ENCODE results near the gene AP3S2.
A peak's percentile ranks its signal among the peaks of the same experiment; 100 is the strongest.

The AP3S2 gene

GRCh38 chr15:89810837-89811236, 83.0 kb downstream of the AP3S2 start:
- Histone ChIP-seq H3K4me3 (ENCODE audit: low read depth in 1 of 2, low read length in 2 of 2) (no peak overlapping the region), H3K36me3 (ENCODE audit: control insufficient read depth in 1 of 2, insufficient read depth in 2 of 2, low read length in 2 of 2) (no peaks in the 10 kb centered on the region), H3K27ac (ENCODE audit: low read length) (no peak overlapping the region), H3K9me3 (ENCODE audit: control insufficient read depth in 1 of 2, low read length in 2 of 2) (peaks cover 2 to 4% of the 10 kb centered on the region in 2 donors), H3K27me3 (ENCODE audit: low read depth, low read length) (no peaks in the 10 kb centered on the region), H3K4me1 (ENCODE audit: control insufficient read depth in 1 of 2, insufficient read depth in 2 of 2, low read length in 2 of 2) (peaks cover 0 to 10% of the 10 kb centered on the region in 2 donors)

DNA sequence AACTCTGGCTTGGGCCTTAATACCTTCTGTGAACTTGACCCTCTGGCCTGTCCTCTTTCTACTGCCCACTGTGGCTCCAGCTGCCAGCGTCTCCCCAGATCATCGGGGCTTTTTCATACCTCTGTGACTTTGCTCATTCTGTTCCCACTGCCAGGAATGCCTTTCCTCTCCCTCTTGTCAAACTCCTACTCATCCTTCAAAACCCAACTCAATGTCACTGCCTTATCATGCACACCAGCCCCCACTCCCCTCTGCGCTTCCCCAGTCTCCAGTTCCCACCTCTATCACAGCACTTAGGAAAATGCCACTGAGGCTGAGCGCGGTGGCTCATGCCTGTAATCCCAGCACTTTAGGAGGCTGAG, 84.0 kb downstream of the AP3S2 start:
- H3K4me1 ChIP-seq (ENCODE audit: control insufficient read depth in 1 of 2, insufficient read depth in 2 of 2, low read length in 2 of 2) = peaks cover 0 to 6% of the 10 kb centered on the region in 2 donors
- H3K36me3 ChIP-seq (ENCODE audit: control insufficient read depth in 1 of 2, insufficient read depth in 2 of 2, low read length in 2 of 2) = no peaks in the 10 kb centered on the region
- no peak overlapping the region for H3K27ac ChIP-seq (ENCODE audit: low read length)
- H3K27me3 ChIP-seq (ENCODE audit: low read depth, low read length) = no peaks in the 10 kb centered on the region
- no peak overlapping the region for H3K4me3 ChIP-seq (ENCODE audit: low read depth in 1 of 2, low read length in 2 of 2)
- no peaks in the 10 kb centered on the region for H3K9me3 ChIP-seq (ENCODE audit: control insufficient read depth in 1 of 2, low read length in 2 of 2)

GRCh38 chr15:89809093-89809786, 84.6 kb downstream of the AP3S2 start:
- peaks cover 0 to 3% of the 10 kb centered on the region in 2 donors for H3K4me1 ChIP-seq (ENCODE audit: control insufficient read depth in 1 of 2, insufficient read depth in 2 of 2, low read length in 2 of 2)
- no peaks in the 10 kb centered on the region for H3K36me3 ChIP-seq (ENCODE audit: control insufficient read depth in 1 of 2, insufficient read depth in 2 of 2, low read length in 2 of 2)
- H3K27me3 ChIP-seq (ENCODE audit: low read depth, low read length) = no peaks in the 10 kb centered on the region
- H3K4me3 ChIP-seq (ENCODE audit: low read depth in 1 of 2, low read length in 2 of 2) = no peak overlapping the region
- no peak overlapping the region for H3K27ac ChIP-seq (ENCODE audit: low read length)
- no peaks in the 10 kb centered on the region for H3K9me3 ChIP-seq (ENCODE audit: control insufficient read depth in 1 of 2, low read length in 2 of 2)

DNA sequence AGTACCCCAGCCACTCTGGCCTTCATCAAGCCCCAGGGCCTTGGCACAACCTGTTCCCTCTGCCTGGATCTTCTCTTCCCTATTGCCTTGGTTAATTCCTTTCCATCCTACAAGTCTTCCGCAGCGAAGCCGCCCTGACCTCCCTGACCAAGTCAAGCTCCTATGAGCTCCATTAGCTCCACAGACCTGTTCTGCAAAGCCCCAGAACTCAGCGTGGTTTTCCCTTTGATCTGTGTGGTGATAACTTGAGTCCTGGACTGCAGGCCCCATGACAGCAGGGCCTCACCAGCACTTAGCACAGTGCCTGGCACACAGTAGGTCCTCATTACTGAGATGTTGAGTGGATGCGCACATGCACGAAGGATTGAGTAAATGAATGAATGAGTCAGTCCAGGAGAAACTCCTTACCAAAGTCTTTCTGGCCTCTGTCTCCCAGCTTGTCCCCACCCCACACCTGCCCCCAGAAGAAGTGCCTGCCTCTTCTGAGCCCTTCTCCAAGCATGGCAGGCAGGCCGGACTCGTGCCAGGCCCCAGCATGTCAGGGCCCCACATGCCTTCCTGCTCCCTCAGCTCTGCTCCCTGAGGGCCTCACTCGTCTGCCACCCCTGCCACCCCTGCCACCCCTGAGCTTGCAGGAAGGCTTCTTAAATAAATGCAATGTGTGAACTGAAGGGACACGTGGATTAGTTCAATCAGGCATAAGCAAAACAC, 85.5 kb downstream of the AP3S2 start:
- H3K9me3 ChIP-seq (ENCODE audit: control insufficient read depth in 1 of 2, low read length in 2 of 2) = no peaks in the 10 kb centered on the region
- H3K4me1 ChIP-seq (ENCODE audit: control insufficient read depth in 1 of 2, insufficient read depth in 2 of 2, low read length in 2 of 2) = no peaks in the 10 kb centered on the region
- H3K27me3 ChIP-seq (ENCODE audit: low read depth, low read length) = no peaks in the 10 kb centered on the region
- H3K27ac ChIP-seq (ENCODE audit: low read length) = no peak overlapping the region
- no peak overlapping the region for H3K4me3 ChIP-seq (ENCODE audit: low read depth in 1 of 2, low read length in 2 of 2)
- H3K36me3 ChIP-seq (ENCODE audit: control insufficient read depth in 1 of 2, insufficient read depth in 2 of 2, low read length in 2 of 2) = no peaks in the 10 kb centered on the region

DNA sequence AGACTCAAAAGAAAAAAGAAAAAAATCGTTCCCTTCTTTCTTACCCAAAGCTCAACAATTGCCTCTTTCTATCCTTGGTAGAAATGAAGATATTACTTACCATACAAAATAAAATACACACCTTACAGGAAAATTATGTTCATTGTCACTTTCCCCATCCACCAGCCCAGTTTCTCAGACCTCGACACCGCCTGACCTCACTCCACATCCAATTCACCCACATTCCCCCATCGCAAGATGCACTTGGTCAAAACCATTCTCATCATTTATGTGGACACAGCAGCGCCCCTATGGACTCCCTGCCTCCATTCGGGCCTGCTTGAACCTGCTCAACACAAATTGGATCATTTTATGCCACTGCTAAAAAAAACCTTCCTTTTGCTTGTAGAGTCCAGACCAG, 86.1 kb downstream of the AP3S2 start:
- H3K27ac ChIP-seq (ENCODE audit: low read length) = no peak overlapping the region

DNA sequence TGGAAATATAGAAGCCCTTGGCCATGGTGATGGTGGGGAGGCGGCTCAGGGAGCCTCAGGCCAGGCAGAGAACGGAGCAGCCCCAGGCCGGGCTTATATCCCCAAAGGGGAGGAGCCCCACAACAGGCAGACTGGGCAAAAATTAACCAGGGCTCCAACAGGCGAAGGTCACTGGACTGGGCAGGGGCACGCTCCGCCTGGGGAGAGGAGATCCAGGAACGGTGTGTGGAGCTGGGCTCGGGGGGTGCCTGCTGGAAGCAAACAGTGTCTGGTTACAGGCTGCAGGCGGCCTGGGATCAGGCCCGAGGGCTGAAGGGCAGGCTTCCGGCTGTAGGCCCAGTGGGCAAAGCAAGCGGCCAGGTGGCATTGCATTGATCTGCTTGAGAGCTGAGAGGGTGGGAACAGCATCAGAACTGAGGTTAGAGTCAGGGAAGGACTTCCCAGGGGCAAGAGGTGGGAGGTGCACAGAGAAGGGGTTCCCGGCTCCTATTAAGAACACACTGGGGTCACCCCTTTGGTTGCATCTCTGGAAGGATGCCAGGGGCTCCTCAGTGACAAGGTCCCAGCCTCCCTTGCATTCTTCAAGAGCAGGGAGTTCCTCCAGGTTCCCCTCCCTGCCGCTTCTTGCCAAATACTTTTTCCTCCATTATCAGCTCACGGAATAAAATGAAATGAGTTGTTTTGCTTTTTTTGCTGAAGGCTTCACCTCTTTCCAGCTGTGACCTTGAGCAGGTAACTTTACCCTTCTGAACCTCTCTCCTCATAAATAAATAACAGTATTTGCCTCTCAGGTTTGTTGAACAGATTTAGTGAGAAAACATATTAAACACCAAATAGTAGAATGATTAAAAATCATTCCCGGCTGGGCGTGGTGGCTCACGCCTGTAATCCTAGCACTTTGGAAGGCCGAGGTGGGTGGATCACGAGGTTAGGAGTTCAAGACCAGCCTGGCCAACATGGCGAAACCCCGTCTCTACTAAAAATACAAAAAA, 86.9 kb downstream of the AP3S2 start:
- Histone ChIP-seq H3K4me3 (ENCODE audit: low read depth in 1 of 2, low read length in 2 of 2) (no peak overlapping the region), H3K27me3 (ENCODE audit: low read depth, low read length) (no peaks in the 10 kb centered on the region)

More for the DNA sequence above, 86.1 kb downstream of the AP3S2 start:
- H3K4me1 ChIP-seq (ENCODE audit: control insufficient read depth in 1 of 2, insufficient read depth in 2 of 2, low read length in 2 of 2) = no peaks in the 10 kb centered on the region
- no peaks in the 10 kb centered on the region for H3K36me3 ChIP-seq (ENCODE audit: control insufficient read depth in 1 of 2, insufficient read depth in 2 of 2, low read length in 2 of 2)
- H3K9me3 ChIP-seq (ENCODE audit: control insufficient read depth in 1 of 2, low read length in 2 of 2) = no peaks in the 10 kb centered on the region
- no peaks in the 10 kb centered on the region for H3K27me3 ChIP-seq (ENCODE audit: low read depth, low read length)
- H3K4me3 ChIP-seq (ENCODE audit: low read depth in 1 of 2, low read length in 2 of 2) = no peak overlapping the region

GRCh38 chr15:89806210-89806558, 87.6 kb downstream of the AP3S2 start:
- H3K27ac ChIP-seq (ENCODE audit: low read length) = peak overlapping the region; percentile 14
- peak overlapping the region in 1 of 2 donors; percentile 35 for H3K4me3 ChIP-seq (ENCODE audit: low read depth in 1 of 2, low read length in 2 of 2)
- no peaks in the 10 kb centered on the region for H3K27me3 ChIP-seq (ENCODE audit: low read depth, low read length)
- no peaks in the 10 kb centered on the region for H3K9me3 ChIP-seq (ENCODE audit: control insufficient read depth in 1 of 2, low read length in 2 of 2)
- peaks cover 0 to 6% of the 10 kb centered on the region in 2 donors for H3K36me3 ChIP-seq (ENCODE audit: control insufficient read depth in 1 of 2, insufficient read depth in 2 of 2, low read length in 2 of 2)
- no peaks in the 10 kb centered on the region for H3K4me1 ChIP-seq (ENCODE audit: control insufficient read depth in 1 of 2, insufficient read depth in 2 of 2, low read length in 2 of 2)

More for the DNA sequence above, 86.9 kb downstream of the AP3S2 start:
- H3K4me1 ChIP-seq (ENCODE audit: control insufficient read depth in 1 of 2, insufficient read depth in 2 of 2, low read length in 2 of 2) = no peaks in the 10 kb centered on the region
- H3K9me3 ChIP-seq (ENCODE audit: control insufficient read depth in 1 of 2, low read length in 2 of 2) = no peaks in the 10 kb centered on the region
- H3K27ac ChIP-seq (ENCODE audit: low read length) = peak overlapping the region; percentile 45
- peaks cover 0 to 6% of the 10 kb centered on the region in 2 donors for H3K36me3 ChIP-seq (ENCODE audit: control insufficient read depth in 1 of 2, insufficient read depth in 2 of 2, low read length in 2 of 2)

DNA sequence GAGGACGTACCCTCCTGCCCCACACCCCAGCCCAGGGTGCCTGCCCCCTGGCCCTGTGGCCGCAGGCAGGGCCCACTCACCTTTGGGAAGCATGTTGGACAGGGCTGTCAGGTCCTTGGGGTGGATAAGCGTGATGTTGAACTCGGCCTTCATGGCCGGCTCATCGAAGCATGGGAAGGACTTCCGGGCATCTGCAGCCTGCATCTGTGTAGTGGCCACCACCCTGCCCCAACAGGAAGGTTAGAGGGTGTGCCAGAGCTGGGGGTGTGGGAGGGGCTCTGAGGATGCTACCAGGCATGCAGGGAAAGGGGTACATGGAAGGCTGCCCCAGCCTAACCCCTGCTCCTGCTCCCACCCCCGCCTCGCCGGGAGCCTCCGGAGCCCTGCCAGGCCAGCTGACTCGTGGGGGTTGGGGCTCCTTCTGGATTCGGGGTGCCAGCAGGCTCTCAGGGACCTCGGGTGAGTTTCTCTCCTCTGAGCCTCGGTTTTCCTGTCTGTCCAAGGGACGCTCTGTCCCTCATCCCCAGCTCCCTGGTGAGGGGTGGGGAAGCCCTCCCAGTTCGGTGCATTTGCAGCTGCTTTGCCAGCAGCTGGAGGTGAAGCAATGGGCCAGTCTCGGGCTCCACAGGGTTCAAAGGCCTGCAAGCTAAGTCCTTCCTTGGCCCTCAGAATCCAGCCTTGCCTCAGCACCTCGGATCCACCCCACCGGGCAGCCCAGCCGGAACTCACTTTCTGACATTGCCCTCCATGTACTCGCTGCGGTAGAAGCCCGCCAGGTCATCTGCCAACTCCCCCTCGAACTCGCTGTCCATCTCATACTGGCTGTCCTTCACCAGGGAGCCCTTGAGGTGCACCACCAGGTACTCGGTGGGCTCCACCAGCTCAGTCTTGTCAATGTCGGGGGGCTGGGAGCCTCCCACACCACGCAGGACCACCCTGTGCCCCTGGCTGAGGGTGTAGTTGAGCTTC, 88.3 kb downstream of the AP3S2 start:
- Histone ChIP-seq H3K36me3 (ENCODE audit: control insufficient read depth in 1 of 2, insufficient read depth in 2 of 2, low read length in 2 of 2) (peaks cover 0 to 6% of the 10 kb centered on the region in 2 donors), H3K9me3 (ENCODE audit: control insufficient read depth in 1 of 2, low read length in 2 of 2) (no peaks in the 10 kb centered on the region), H3K4me1 (ENCODE audit: control insufficient read depth in 1 of 2, insufficient read depth in 2 of 2, low read length in 2 of 2) (no peaks in the 10 kb centered on the region), H3K4me3 (ENCODE audit: low read depth in 1 of 2, low read length in 2 of 2) (peak overlapping the region in 1 of 2 donors; percentile 35), H3K27me3 (ENCODE audit: low read depth, low read length) (no peaks in the 10 kb centered on the region), H3K27ac (ENCODE audit: low read length) (peak overlapping the region; percentile 27)

DNA sequence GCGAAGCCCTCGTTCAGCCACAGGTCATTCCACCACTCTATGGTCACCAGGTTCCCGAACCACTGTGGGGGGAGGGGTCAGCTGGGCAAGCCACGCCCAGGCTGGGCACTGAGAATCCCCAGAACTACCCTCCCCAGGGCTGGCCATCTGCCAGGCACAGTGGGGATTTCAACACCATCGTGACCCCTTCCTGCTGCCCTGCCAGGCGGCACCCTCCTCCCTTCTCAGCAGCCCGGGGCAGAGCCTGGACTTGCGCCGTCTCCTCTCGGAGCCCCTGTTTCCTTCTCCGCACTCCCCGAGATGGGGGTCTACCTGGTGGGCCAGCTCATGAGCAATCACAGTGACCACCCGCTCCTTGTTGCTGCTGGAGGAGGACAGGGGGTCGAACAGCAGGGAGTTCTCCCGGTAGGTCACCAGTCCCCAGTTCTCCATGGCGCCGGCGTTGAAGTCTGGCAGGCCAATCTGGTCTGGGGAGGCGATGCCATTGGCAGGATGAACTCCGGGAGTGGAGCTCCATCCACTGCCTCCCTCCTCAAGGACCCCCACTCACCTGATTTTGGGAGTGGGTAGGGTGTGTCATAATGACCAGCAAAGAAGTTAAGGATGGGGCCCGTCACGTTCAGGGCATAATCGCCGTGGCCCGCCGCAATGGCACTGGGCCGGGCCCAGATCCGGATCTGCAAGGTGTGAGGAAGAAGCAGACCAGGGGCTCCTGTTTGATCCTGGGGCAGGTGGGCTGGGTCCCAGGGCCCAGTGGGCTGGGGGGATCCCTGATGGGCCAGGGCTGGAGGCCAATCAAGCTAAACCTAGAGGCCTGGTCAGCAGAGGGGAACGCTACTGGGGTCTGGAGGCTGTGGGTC, 89.6 kb downstream of the AP3S2 start:
- Histone ChIP-seq H3K4me3 (ENCODE audit: low read depth in 1 of 2, low read length in 2 of 2) (peak overlapping the region in 1 of 2 donors; percentile 35), H3K36me3 (ENCODE audit: control insufficient read depth in 1 of 2, insufficient read depth in 2 of 2, low read length in 2 of 2) (peaks cover 0 to 6% of the 10 kb centered on the region in 2 donors)

More for the DNA sequence above, 89.6 kb downstream of the AP3S2 start:
- no peaks in the 10 kb centered on the region for H3K9me3 ChIP-seq (ENCODE audit: control insufficient read depth in 1 of 2, low read length in 2 of 2)
- H3K27me3 ChIP-seq (ENCODE audit: low read depth, low read length) = no peaks in the 10 kb centered on the region
- H3K27ac ChIP-seq (ENCODE audit: low read length) = peak overlapping the region; percentile 27
- no peaks in the 10 kb centered on the region for H3K4me1 ChIP-seq (ENCODE audit: control insufficient read depth in 1 of 2, insufficient read depth in 2 of 2, low read length in 2 of 2)

Data from muscle layer of duodenum (tissue), 2 donors.